WTC11 (cell line): ENCODE results near the gene OR52H1. TPM values are rescaled to one million over a fixed set of nuclear protein-coding genes. Genes with fewer than 3 reads are reported as not detected.

Source experiments
- ATAC-seq: fragments of 200-7000 bp; cut with Tn5 transposase; 2 replicates; pipeline ENCODE4 v1.10.0; 2021; ENCODE audit warnings: mild to moderate bottlenecking, moderate library complexity
- CTCF ChIA-PET: fragments of 300-600 bp; sonication (Branson Sonifier 250); formaldehyde crosslinking; loops from one replicate; lab custom pipeline; 2021; ENCODE audit warnings: antibody characterized with exemption; lab: Charles Lee
- POLR2A ChIA-PET: fragments of 350-600 bp; sonication (Branson Sonifier 250); formaldehyde crosslinking; loops from one replicate; lab custom pipeline; 2021; ENCODE audit warnings: antibody characterized with exemption; lab: Charles Lee
- DNase-seq: peaks from one replicate; pipeline ENCODE4 v3.0.0; 2021; ENCODE audit warnings: low spot score
- H3K27ac Mint-ChIP-seq: 2 replicates; pipeline ENCODE4 v1.8.0; 2021; ENCODE audit warnings: mixed read lengths
- H3K27me3 Mint-ChIP-seq: 2 replicates; pipeline ENCODE4 v1.8.0; 2021; ENCODE audit warnings: low read depth, mild to moderate bottlenecking, moderate library complexity, mixed read lengths
- H3K36me3 Mint-ChIP-seq: 2 replicates; pipeline ENCODE4 v1.8.0; 2021; ENCODE audit warnings: mixed read lengths
- H3K4me1 Mint-ChIP-seq: 2 replicates; pipeline ENCODE4 v1.8.0; 2022; ENCODE audit warnings: mixed read lengths
- H3K4me3 Mint-ChIP-seq: 2 replicates; pipeline ENCODE4 v1.8.0; 2021; ENCODE audit warnings: mild to moderate bottlenecking, moderate library complexity, mixed read lengths
- H3K9me3 Mint-ChIP-seq: 2 replicates; pipeline ENCODE4 v1.8.0; 2021; ENCODE audit warnings: mixed read lengths
- ATF1 ChIP-seq: sonication (generic); formaldehyde crosslinking; IDR thresholded peaks from 2 replicates; pipeline ENCODE4 v1.8.1; 2023; ENCODE audit warnings: mild to moderate bottlenecking, moderate library complexity, missing genetic modification reagents
- ATF6 ChIP-seq: sonication (generic); formaldehyde crosslinking; IDR thresholded peaks from 2 replicates; pipeline ENCODE4 v1.8.1; 2023; ENCODE audit warnings: mild to moderate bottlenecking, missing genetic modification reagents
- E2F1 ChIP-seq: sonication (generic); formaldehyde crosslinking; IDR thresholded peaks from 2 replicates; pipeline ENCODE4 v1.8.0; 2022; ENCODE audit warnings: mild to moderate bottlenecking, missing genetic modification reagents
- EMX1 ChIP-seq: fragments of 250-450 bp; sonication (Bioruptor Pico); IDR thresholded peaks from 2 replicates; pipeline ENCODE4 v1.8.0; 2021; ENCODE audit warnings: mild to moderate bottlenecking
- ERG ChIP-seq: fragments of 250-450 bp; sonication (Bioruptor Pico); IDR thresholded peaks from 2 replicates; pipeline ENCODE4 v1.8.0; 2021; ENCODE audit warnings: mild to moderate bottlenecking
- GABPB1 ChIP-seq: sonication (generic); formaldehyde crosslinking; IDR thresholded peaks from 2 replicates; pipeline ENCODE4 v1.8.1; 2023; ENCODE audit warnings: mild to moderate bottlenecking, missing genetic modification reagents
- GRHL2 ChIP-seq: fragments of 250-450 bp; sonication (Bioruptor Pico); IDR thresholded peaks from 2 replicates; pipeline ENCODE4 v1.8.0; 2022; ENCODE audit warnings: mild to moderate bottlenecking, moderate library complexity; ENCODE audit not compliant: insufficient replicate concordance, severe bottlenecking
- NFYB ChIP-seq: sonication (generic); formaldehyde crosslinking; conservative IDR thresholded peaks from 2 replicates; pipeline ENCODE4 v1.8.0; 2022; ENCODE audit warnings: low read depth, missing genetic modification reagents
- NR2C2 ChIP-seq: sonication (generic); formaldehyde crosslinking; IDR thresholded peaks from 2 replicates; pipeline ENCODE4 v1.8.0; 2022; ENCODE audit warnings: mild to moderate bottlenecking, missing genetic modification reagents
- SMAD4 ChIP-seq: sonication (generic); formaldehyde crosslinking; IDR thresholded peaks from 2 replicates; pipeline ENCODE4 v1.8.0; 2022; ENCODE audit warnings: mild to moderate bottlenecking, missing genetic modification reagents
- SOX15 ChIP-seq: fragments of 250-450 bp; sonication (Bioruptor Pico); IDR thresholded peaks from 2 replicates; pipeline ENCODE4 v1.9.0; 2021; ENCODE audit warnings: mild to moderate bottlenecking
- TEAD4 ChIP-seq: sonication (generic); formaldehyde crosslinking; IDR thresholded peaks from 2 replicates; pipeline ENCODE4 v1.8.0; 2022; ENCODE audit warnings: mild to moderate bottlenecking, missing genetic modification reagents
- total RNA-seq: library from RNA; stranded (reverse); gene quantifications from 3 replicates; pipeline ENCODE4 v1.2.3, GENCODE V29; 2021
- TF ChIP-seq, protein P1 (sequence below): sonication (generic); formaldehyde crosslinking; IDR thresholded peaks from 2 replicates; pipeline ENCODE4 v1.8.1; 2023; ENCODE audit warnings: mild to moderate bottlenecking, missing genetic modification reagents, borderline replicate concordance
- TF ChIP-seq, protein P2 (sequence below): sonication (generic); formaldehyde crosslinking; IDR thresholded peaks from 2 replicates; pipeline ENCODE4 v1.8.1; 2022; ENCODE audit warnings: mild to moderate bottlenecking, missing genetic modification reagents, moderate library complexity, borderline replicate concordance
- TF ChIP-seq, protein P3 (sequence below): sonication (generic); formaldehyde crosslinking; IDR thresholded peaks from 2 replicates; pipeline ENCODE4 v1.8.0; 2023; ENCODE audit warnings: missing genetic modification reagents, mild to moderate bottlenecking, borderline replicate concordance

OR52H1 gene
- total RNA-seq, 1 experiment from 2014 or later, result not detected

GRCh38 chr11:5550440-5551095, 2.2 kb upstream of the OR52H1 start:
- TF ChIP-seq EMX1 (CRISPR knock-in tag), result no peak
- TF ChIP-seq SOX15, result no peak
- no peak for ATAC-seq
- Mint-ChIP-seq H3K27ac (no peak overlapping the region), H3K9me3 (no peaks in the 10 kb centered on the region), H3K36me3 (no peaks in the 10 kb centered on the region), H3K4me1 (no peaks in the 10 kb centered on the region), H3K27me3 (no peaks in the 10 kb centered on the region), H3K4me3 (no peak overlapping the region)
- POLR2A ChIA-PET, result no interaction called here
- no peak for DNase-seq
- CTCF ChIA-PET, result interaction anchor here (1.5 kb wide), 1 partner anchor 74 kb away, joined by 3 read pairs; no protein-coding TSS in a partner anchor

GRCh38 chr11:5547982-5548381, 358 bp downstream of the OR52H1 start:
- no peak for ATAC-seq
- Mint-ChIP-seq H3K4me3 (no peak overlapping the region), H3K4me1 (no peaks in the 10 kb centered on the region), H3K27ac (no peak overlapping the region), H3K27me3 (no peaks in the 10 kb centered on the region), H3K36me3 (no peaks in the 10 kb centered on the region), H3K9me3 (no peaks in the 10 kb centered on the region)
- no peak for DNase-seq
- CTCF ChIA-PET, result no interaction called here
- TF ChIP-seq NFYB (CRISPR knock-in tag) (no peak), ATF6 (no peak), SMAD4 (CRISPR knock-in tag) (no peak), ERG (CRISPR knock-in tag) (no peak), GRHL2 (no peak), GABPB1 (CRISPR knock-in tag) (no peak), NR2C2 (CRISPR knock-in tag) (no peak), TEAD4 (CRISPR knock-in tag) (no peak), E2F1 (CRISPR knock-in tag) (no peak), ATF1 (CRISPR knock-in tag) (no peak)
- TF ChIP-seq, protein P1, sequence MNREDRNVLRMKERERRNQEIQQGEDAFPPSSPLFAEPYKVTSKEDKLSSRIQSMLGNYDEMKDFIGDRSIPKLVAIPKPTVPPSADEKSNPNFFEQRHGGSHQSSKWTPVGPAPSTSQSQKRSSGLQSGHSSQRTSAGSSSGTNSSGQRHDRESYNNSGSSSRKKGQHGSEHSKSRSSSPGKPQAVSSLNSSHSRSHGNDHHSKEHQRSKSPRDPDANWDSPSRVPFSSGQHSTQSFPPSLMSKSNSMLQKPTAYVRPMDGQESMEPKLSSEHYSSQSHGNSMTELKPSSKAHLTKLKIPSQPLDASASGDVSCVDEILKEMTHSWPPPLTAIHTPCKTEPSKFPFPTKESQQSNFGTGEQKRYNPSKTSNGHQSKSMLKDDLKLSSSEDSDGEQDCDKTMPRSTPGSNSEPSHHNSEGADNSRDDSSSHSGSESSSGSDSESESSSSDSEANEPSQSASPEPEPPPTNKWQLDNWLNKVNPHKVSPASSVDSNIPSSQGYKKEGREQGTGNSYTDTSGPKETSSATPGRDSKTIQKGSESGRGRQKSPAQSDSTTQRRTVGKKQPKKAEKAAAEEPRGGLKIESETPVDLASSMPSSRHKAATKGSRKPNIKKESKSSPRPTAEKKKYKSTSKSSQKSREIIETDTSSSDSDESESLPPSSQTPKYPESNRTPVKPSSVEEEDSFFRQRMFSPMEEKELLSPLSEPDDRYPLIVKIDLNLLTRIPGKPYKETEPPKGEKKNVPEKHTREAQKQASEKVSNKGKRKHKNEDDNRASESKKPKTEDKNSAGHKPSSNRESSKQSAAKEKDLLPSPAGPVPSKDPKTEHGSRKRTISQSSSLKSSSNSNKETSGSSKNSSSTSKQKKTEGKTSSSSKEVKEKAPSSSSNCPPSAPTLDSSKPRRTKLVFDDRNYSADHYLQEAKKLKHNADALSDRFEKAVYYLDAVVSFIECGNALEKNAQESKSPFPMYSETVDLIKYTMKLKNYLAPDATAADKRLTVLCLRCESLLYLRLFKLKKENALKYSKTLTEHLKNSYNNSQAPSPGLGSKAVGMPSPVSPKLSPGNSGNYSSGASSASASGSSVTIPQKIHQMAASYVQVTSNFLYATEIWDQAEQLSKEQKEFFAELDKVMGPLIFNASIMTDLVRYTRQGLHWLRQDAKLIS, result no peak
- TF ChIP-seq, protein P2, sequence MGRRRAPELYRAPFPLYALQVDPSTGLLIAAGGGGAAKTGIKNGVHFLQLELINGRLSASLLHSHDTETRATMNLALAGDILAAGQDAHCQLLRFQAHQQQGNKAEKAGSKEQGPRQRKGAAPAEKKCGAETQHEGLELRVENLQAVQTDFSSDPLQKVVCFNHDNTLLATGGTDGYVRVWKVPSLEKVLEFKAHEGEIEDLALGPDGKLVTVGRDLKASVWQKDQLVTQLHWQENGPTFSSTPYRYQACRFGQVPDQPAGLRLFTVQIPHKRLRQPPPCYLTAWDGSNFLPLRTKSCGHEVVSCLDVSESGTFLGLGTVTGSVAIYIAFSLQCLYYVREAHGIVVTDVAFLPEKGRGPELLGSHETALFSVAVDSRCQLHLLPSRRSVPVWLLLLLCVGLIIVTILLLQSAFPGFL (CRISPR knock-in tag), result no peak
- TF ChIP-seq, protein P3, sequence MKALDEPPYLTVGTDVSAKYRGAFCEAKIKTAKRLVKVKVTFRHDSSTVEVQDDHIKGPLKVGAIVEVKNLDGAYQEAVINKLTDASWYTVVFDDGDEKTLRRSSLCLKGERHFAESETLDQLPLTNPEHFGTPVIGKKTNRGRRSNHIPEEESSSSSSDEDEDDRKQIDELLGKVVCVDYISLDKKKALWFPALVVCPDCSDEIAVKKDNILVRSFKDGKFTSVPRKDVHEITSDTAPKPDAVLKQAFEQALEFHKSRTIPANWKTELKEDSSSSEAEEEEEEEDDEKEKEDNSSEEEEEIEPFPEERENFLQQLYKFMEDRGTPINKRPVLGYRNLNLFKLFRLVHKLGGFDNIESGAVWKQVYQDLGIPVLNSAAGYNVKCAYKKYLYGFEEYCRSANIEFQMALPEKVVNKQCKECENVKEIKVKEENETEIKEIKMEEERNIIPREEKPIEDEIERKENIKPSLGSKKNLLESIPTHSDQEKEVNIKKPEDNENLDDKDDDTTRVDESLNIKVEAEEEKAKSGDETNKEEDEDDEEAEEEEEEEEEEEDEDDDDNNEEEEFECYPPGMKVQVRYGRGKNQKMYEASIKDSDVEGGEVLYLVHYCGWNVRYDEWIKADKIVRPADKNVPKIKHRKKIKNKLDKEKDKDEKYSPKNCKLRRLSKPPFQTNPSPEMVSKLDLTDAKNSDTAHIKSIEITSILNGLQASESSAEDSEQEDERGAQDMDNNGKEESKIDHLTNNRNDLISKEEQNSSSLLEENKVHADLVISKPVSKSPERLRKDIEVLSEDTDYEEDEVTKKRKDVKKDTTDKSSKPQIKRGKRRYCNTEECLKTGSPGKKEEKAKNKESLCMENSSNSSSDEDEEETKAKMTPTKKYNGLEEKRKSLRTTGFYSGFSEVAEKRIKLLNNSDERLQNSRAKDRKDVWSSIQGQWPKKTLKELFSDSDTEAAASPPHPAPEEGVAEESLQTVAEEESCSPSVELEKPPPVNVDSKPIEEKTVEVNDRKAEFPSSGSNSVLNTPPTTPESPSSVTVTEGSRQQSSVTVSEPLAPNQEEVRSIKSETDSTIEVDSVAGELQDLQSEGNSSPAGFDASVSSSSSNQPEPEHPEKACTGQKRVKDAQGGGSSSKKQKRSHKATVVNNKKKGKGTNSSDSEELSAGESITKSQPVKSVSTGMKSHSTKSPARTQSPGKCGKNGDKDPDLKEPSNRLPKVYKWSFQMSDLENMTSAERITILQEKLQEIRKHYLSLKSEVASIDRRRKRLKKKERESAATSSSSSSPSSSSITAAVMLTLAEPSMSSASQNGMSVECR, result no peak
- POLR2A ChIA-PET, result no interaction called here
